Trophoblast cell (in vitro differentiated cells and primary cell): Measurements from ENCODE around the gene CERK.
A peak's percentile ranks its signal among the peaks of the same experiment; 100 is the strongest.

Source experiments
- DNase-seq, 2 donors: peaks; one replicate each; pipeline ENCODE4 v3.0.0-alpha.2; 2016
- H2AFZ ChIP-seq: 2 replicates; pipeline ENCODE4 v1.6.1; 2013; ENCODE audit warnings: low read length, moderate library complexity, mild to moderate bottlenecking; ENCODE audit not compliant: insufficient read depth, poor library complexity
- H2AK5ac ChIP-seq: 2 replicates; pipeline ENCODE4 v1.6.1; 2013; ENCODE audit warnings: mild to moderate bottlenecking, low read length
- H2BK120ac ChIP-seq: 2 replicates; pipeline ENCODE4 v1.6.1; 2013; ENCODE audit warnings: low read length, mild to moderate bottlenecking, moderate library complexity; ENCODE audit not compliant: insufficient read depth, poor library complexity
- H2BK12ac ChIP-seq: 2 replicates; pipeline ENCODE4 v1.6.1; 2013; ENCODE audit warnings: mild to moderate bottlenecking, low read length, moderate library complexity
- H2BK5ac ChIP-seq: 2 replicates; pipeline ENCODE4 v1.6.1; 2013; ENCODE audit warnings: low read length, low read depth, moderate library complexity, mild to moderate bottlenecking; ENCODE audit not compliant: poor library complexity
- H3K14ac ChIP-seq: 2 replicates; pipeline ENCODE4 v1.6.1; 2013; ENCODE audit warnings: mild to moderate bottlenecking, low read length
- H3K18ac ChIP-seq: 2 replicates; pipeline ENCODE4 v1.6.1; 2013; ENCODE audit warnings: mild to moderate bottlenecking, low read length
- H3K23ac ChIP-seq: 2 replicates; pipeline ENCODE4 v1.6.1; 2013; ENCODE audit warnings: low read length
- H3K27ac ChIP-seq: 2 replicates; pipeline ENCODE4 v1.5.1; 2013; ENCODE audit warnings: low read depth, mild to moderate bottlenecking, inconsistent platforms, low read length, moderate library complexity
- H3K27me3 ChIP-seq: 2 replicates; pipeline ENCODE4 v1.6.1; 2013; ENCODE audit warnings: inconsistent platforms, mild to moderate bottlenecking, low read length, moderate library complexity; ENCODE audit not compliant: insufficient read depth
- H3K36me3 ChIP-seq, 2 experiments: 1 replicate in 1 of 2; 2 replicates in 1 of 2; pipeline ENCODE4 v1.6.1; 2013; ENCODE audit warnings: low read length in 2 of 2, mild to moderate bottlenecking in 2 of 2, moderate library complexity in 1 of 2; ENCODE audit not compliant: insufficient read depth in 2 of 2, control insufficient read depth in 1 of 2
- H3K4ac ChIP-seq: 2 replicates; pipeline ENCODE4 v1.6.1; 2013; ENCODE audit warnings: low read depth, mild to moderate bottlenecking, low read length, moderate library complexity
- H3K4me1 ChIP-seq, 2 experiments: 1 replicate in 1 of 2; 2 replicates in 1 of 2; pipeline ENCODE4 v1.6.1; 2013; ENCODE audit warnings: low read length in 2 of 2, mild to moderate bottlenecking in 2 of 2, moderate library complexity in 1 of 2; ENCODE audit not compliant: insufficient read depth in 2 of 2, control insufficient read depth in 1 of 2
- H3K4me2 ChIP-seq: 2 replicates; pipeline ENCODE4 v1.6.1; 2013; ENCODE audit warnings: inconsistent platforms, mild to moderate bottlenecking, low read length, moderate library complexity
- H3K4me3 ChIP-seq: 2 replicates; pipeline ENCODE4 v1.5.1; 2013; ENCODE audit warnings: mild to moderate bottlenecking, low read depth, low read length, inconsistent platforms
- H3K79me1 ChIP-seq: one replicate; pipeline ENCODE4 v1.6.1; 2013; ENCODE audit warnings: low read length
- H3K79me2 ChIP-seq: 2 replicates; pipeline ENCODE4 v1.6.1; 2013; ENCODE audit warnings: low read length, mild to moderate bottlenecking; ENCODE audit not compliant: control insufficient read depth, insufficient read depth, poor library complexity
- H3K9ac ChIP-seq: 2 replicates; pipeline ENCODE4 v1.6.1; 2013; ENCODE audit warnings: mild to moderate bottlenecking, low read length
- H3K9me3 ChIP-seq: 2 replicates; pipeline ENCODE4 v1.6.1; 2013; ENCODE audit warnings: low read depth, mild to moderate bottlenecking, control low read depth, inconsistent platforms, low read length; ENCODE audit not compliant: insufficient read depth
- H4K12ac ChIP-seq: 2 replicates; pipeline ENCODE4 v1.6.1; 2013; ENCODE audit warnings: low read depth, mild to moderate bottlenecking, low read length, moderate library complexity
- H4K8ac ChIP-seq: 2 replicates; pipeline ENCODE4 v1.6.1; 2013; ENCODE audit warnings: low read depth, mild to moderate bottlenecking, low read length, moderate library complexity
- H4K91ac ChIP-seq: one replicate; pipeline ENCODE4 v1.6.1; 2013; ENCODE audit warnings: low read depth, mild to moderate bottlenecking, low read length, moderate library complexity
- WGBS: extraction: QIAGEN DNeasy Blood & Tissue Kit; methylation state at CpG from one replicate; pipeline ENCODE4 v1.1.7; 2013; ENCODE audit warnings: missing lambda C conversion rate; ENCODE audit not compliant: insufficient read length, insufficient coverage; ENCODE audit errors: extremely low coverage; 5-methylcytosine and 5-hydroxymethylcytosine counted together

Gene CERK

DNA sequence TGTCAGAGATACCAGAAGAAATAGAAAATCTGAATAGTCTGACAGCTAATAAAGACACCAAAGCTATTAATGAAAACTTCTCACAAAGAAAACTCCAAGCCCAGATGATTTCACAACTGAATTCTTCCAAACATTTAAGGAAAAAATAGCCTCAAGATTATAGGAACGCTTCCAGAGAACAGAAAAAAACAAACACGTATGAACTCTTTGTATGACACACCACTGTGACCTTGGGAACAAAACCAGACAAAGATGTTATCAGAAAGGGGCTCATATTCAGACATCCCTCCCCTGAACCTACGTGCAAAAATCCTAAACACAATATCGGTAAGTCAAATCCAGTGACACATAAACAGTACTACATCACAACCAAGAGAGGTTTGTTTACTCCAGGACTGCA is 23.5 kb downstream of the CERK start:
- Histone ChIP-seq H3K4me2 (no peak overlapping the region), H3K4me1 (peaks cover 0 to 2% of the 10 kb centered on the region in 2 experiments), H4K8ac (no peak overlapping the region), H3K79me1 (no peaks in the 10 kb centered on the region), H3K9me3 (no peaks in the 10 kb centered on the region), H2AFZ (no peak overlapping the region), H2BK12ac (no peak overlapping the region), H2BK120ac (no peak overlapping the region), H3K27me3 (no peaks in the 10 kb centered on the region), H4K91ac (no peak overlapping the region), H3K14ac (no peak overlapping the region), H3K23ac (no peak overlapping the region), H3K36me3 (peaks cover 25 to 38% of the 10 kb centered on the region in 2 experiments), H3K27ac (no peak overlapping the region), H2BK5ac (no peak overlapping the region), H3K4me3 (no peak overlapping the region), H2AK5ac (no peak overlapping the region), H3K18ac (no peak overlapping the region), H4K12ac (no peak overlapping the region), H3K79me2 (no peaks in the 10 kb centered on the region), H3K4ac (no peak overlapping the region), H3K9ac (no peak overlapping the region)
- no CpG with 5 or more reads among the region's 4 CpGs for WGBS
- DNase-seq: peak in 1 of 2 donors; percentile 31

DNA sequence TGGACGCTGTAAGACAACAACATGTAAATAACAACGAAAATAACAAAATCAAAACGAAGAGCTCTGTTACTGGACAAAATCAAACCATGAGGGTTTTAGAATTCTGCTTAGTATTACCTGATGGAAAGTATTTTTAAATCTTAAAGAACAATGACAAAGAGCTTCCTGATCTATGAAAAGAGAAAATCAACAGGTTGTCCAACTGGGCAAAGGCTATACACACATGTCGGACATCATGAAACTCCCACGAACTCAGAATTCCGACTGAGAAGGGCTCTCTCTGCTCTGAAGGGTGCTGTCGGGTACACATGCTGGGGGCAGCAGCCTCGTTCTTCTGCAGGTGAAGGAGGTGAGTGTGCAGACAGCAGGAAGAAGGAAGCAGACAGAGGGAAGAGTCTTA is 25.8 kb downstream of the CERK start:
- WGBS: no CpG with 5 or more reads among the region's 8 CpGs

DNA sequence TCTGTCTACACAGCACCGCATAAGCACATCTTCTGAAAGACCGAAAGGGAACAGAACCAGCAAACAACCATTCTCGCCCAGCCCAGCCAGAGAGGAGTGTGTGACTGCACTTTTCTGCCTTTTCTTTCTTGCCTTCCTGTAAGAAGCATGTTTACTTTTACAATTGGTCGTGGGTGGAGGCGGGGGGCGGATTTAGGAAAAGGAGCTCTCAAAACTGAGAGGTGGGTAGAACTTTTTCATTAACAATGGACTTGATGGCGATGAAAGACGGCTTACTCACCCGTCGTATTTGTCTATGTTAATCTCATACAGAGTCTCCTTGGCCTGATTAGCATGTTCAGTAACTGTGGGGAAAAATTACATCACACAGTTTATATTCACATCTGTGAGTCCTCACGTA is 27.2 kb downstream of the CERK start:
- no peak overlapping the region for H3K9ac ChIP-seq
- no peak overlapping the region for H2AFZ ChIP-seq
- no peak overlapping the region for H2BK5ac ChIP-seq
- DNase-seq: no peak
- no peak overlapping the region for H3K27ac ChIP-seq
- no peak overlapping the region for H3K4ac ChIP-seq
- no peaks in the 10 kb centered on the region for H3K79me1 ChIP-seq
- H3K79me2 ChIP-seq: no peaks in the 10 kb centered on the region
- no peak overlapping the region for H4K91ac ChIP-seq
- no peaks in the 10 kb centered on the region for H3K4me1 ChIP-seq
- no peaks in the 10 kb centered on the region for H3K9me3 ChIP-seq
- no peak overlapping the region for H3K14ac ChIP-seq
- H3K18ac ChIP-seq: no peak overlapping the region
- no CpG with 5 or more reads among the region's 11 CpGs for WGBS
- no peak overlapping the region for H3K4me3 ChIP-seq
- H4K12ac ChIP-seq: no peak overlapping the region
- H3K36me3 ChIP-seq: peaks cover 40 to 52% of the 10 kb centered on the region in 2 experiments
- H4K8ac ChIP-seq: no peak overlapping the region
- H3K27me3 ChIP-seq: no peaks in the 10 kb centered on the region
- H3K4me2 ChIP-seq: no peak overlapping the region
- H3K23ac ChIP-seq: no peak overlapping the region
- no peak overlapping the region for H2BK12ac ChIP-seq
- no peak overlapping the region for H2AK5ac ChIP-seq
- H2BK120ac ChIP-seq: no peak overlapping the region

More for the DNA sequence above, 25.8 kb downstream of the CERK start:
- no peak overlapping the region for H2AFZ ChIP-seq
- H3K4ac ChIP-seq: no peak overlapping the region
- no peak overlapping the region for H3K9ac ChIP-seq
- H2BK120ac ChIP-seq: no peak overlapping the region
- H3K14ac ChIP-seq: no peak overlapping the region
- H3K27me3 ChIP-seq: no peaks in the 10 kb centered on the region
- no peak overlapping the region for H4K91ac ChIP-seq
- H4K8ac ChIP-seq: no peak overlapping the region
- no peak overlapping the region for H3K4me3 ChIP-seq
- no peak overlapping the region for H2BK5ac ChIP-seq
- H2BK12ac ChIP-seq: no peak overlapping the region
- no peak overlapping the region for H2AK5ac ChIP-seq
- H3K9me3 ChIP-seq: no peaks in the 10 kb centered on the region
- H3K36me3 ChIP-seq: peaks cover 34 to 47% of the 10 kb centered on the region in 2 experiments
- H4K12ac ChIP-seq: no peak overlapping the region
- H3K79me1 ChIP-seq: no peaks in the 10 kb centered on the region
- H3K4me2 ChIP-seq: no peak overlapping the region
- H3K23ac ChIP-seq: no peak overlapping the region
- no peak overlapping the region for H3K27ac ChIP-seq
- H3K18ac ChIP-seq: no peak overlapping the region
- H3K4me1 ChIP-seq: peaks cover 0 to 2% of the 10 kb centered on the region in 2 experiments
- no peak for DNase-seq
- H3K79me2 ChIP-seq: no peaks in the 10 kb centered on the region

DNA sequence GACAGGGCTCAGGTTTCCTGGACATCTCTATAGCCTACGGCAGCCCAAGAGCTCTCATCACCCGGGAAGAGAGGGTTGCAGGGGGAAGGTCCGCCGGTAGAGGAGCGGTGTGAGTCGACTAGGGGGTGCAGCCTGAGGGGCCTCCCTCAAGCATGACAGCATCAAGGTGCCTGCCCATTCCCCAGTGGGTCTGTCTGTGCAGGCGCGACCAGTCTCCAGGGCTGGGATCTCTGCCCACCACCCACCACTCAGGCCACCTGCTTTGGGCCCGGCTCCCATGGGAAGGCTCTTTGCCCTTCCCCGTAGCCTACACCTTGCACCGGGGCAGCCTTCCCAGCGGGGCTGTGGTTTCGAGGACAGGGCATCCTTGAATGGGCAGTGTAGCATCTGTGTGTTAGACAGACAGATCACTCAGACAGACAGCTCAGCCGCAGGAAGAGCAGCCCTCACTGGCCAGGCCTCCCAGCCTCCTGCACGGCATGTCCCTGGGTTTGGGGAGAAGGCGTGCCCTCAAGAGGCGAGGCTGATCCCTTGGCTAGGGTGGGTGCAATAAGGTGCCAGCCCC is 29.2 kb downstream of the CERK start:
- Histone ChIP-seq H3K18ac (no peak overlapping the region), H3K9me3 (no peaks in the 10 kb centered on the region), H4K12ac (no peak overlapping the region), H2AFZ (no peak overlapping the region), H3K14ac (no peak overlapping the region), H3K9ac (no peak overlapping the region), H2BK120ac (no peak overlapping the region), H2BK12ac (no peak overlapping the region), H4K8ac (no peak overlapping the region), H3K27me3 (no peaks in the 10 kb centered on the region), H3K79me2 (no peaks in the 10 kb centered on the region), H3K36me3 (peaks cover 42 to 61% of the 10 kb centered on the region in 2 experiments), H3K27ac (no peak overlapping the region), H4K91ac (no peak overlapping the region), H3K4me2 (no peak overlapping the region), H3K23ac (no peak overlapping the region), H3K4me1 (no peaks in the 10 kb centered on the region), H3K4ac (no peak overlapping the region), H2AK5ac (no peak overlapping the region), H3K79me1 (no peaks in the 10 kb centered on the region), H2BK5ac (no peak overlapping the region), H3K4me3 (no peak overlapping the region)
- DNase-seq: no peak
- WGBS: no CpG with 5 or more reads among the region's 17 CpGs
